DND-41 (cell line): Measurements from ENCODE around the gene ABHD17B.

ENCODE experiments used
- CTCF ChIP-seq: IDR thresholded peaks from 2 replicates; pipeline ENCODE4 v1.5.1; 2012; ENCODE audit warnings: borderline replicate concordance, low read length, moderate library complexity, mild to moderate bottlenecking; ENCODE audit not compliant: poor library complexity, severe bottlenecking; ENCODE audit errors: extremely low read depth
- EZH2 ChIP-seq: IDR thresholded peaks from 3 replicates; pipeline ENCODE4 v1.6.1; 2012; ENCODE audit warnings: borderline replicate concordance, low read depth, mild to moderate bottlenecking, moderate library complexity, low read length, inconsistent platforms; ENCODE audit not compliant: severe bottlenecking

- TF ChIP-seq CTCF (no peak), EZH2 (no peak)
These were observed 60.0 kb downstream of the ABHD17B start for GRCh38 chr9:71850996-71851395.
